DND-41 (cell line): Measurements from ENCODE around the gene KRT34.

Experiments used
- EZH2 ChIP-seq: IDR thresholded peaks from 3 replicates; pipeline ENCODE4 v1.6.1; 2012; ENCODE audit warnings: borderline replicate concordance, low read depth, mild to moderate bottlenecking, moderate library complexity, low read length, inconsistent platforms; ENCODE audit not compliant: severe bottlenecking
- TF ChIP-seq, protein P1 (sequence below): IDR thresholded peaks from 2 replicates; pipeline ENCODE4 v1.5.1; 2012; ENCODE audit warnings: borderline replicate concordance, low read length, moderate library complexity, mild to moderate bottlenecking; ENCODE audit not compliant: poor library complexity, severe bottlenecking; ENCODE audit errors: extremely low read depth

GRCh38 chr17:41387670-41388069 is 5.6 kb upstream of the KRT34 start:
- no peak for TF ChIP-seq EZH2
- TF ChIP-seq, protein P1, sequence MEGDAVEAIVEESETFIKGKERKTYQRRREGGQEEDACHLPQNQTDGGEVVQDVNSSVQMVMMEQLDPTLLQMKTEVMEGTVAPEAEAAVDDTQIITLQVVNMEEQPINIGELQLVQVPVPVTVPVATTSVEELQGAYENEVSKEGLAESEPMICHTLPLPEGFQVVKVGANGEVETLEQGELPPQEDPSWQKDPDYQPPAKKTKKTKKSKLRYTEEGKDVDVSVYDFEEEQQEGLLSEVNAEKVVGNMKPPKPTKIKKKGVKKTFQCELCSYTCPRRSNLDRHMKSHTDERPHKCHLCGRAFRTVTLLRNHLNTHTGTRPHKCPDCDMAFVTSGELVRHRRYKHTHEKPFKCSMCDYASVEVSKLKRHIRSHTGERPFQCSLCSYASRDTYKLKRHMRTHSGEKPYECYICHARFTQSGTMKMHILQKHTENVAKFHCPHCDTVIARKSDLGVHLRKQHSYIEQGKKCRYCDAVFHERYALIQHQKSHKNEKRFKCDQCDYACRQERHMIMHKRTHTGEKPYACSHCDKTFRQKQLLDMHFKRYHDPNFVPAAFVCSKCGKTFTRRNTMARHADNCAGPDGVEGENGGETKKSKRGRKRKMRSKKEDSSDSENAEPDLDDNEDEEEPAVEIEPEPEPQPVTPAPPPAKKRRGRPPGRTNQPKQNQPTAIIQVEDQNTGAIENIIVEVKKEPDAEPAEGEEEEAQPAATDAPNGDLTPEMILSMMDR = no peak
